ENCODE data around the gene PLEKHA6.

Gene PLEKHA6

DNA sequence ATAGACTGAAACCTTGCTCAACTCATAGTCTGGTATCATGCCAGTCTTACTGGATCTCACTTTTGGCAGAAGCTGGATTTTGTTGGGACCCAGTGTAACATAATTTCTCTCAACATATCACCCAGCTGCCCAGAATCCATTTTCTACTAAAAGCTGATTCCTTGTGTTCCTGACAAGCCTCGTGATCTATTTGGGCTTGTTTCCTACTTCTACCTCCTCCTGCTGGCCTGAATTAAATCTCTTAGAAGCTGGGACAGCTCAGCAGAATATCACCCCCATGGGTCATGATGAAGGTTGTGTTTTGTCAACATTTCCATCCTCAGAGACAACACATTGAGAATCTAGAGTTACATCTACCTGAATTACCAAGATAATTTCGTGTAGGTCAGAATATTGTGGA lies 153.6 kb downstream of the PLEKHA6 start (continued):
- TF ChIP-seq TSHZ2 (CRISPR knock-in tag; IDR thresholded peaks at IDR 0.05) (no peak), OSR1 (CRISPR knock-in tag; IDR thresholded peaks at IDR 0.05) (no peak)

GRCh38 chr1:204205486-204205885 lies 154.2 kb downstream of the PLEKHA6 start:
- ATAC-seq: no peak
- TF ChIP-seq TCF4 (CRISPR knock-in tag; IDR thresholded peaks at IDR 0.05; ENCODE audit: borderline replicate concordance) (no peak), ZFP3 (CRISPR knock-in tag; IDR thresholded peaks at IDR 0.05) (no peak), TSHZ2 (CRISPR knock-in tag; IDR thresholded peaks at IDR 0.05) (no peak), CSRNP3 (CRISPR knock-in tag; IDR thresholded peaks at IDR 0.05) (no peak), ZNF70 (CRISPR knock-in tag; IDR thresholded peaks at IDR 0.05) (no peak), ESRRG (CRISPR knock-in tag; IDR thresholded peaks at IDR 0.05) (no peak), ZNF565 (CRISPR knock-in tag; conservative IDR thresholded peaks at IDR 0.05; ENCODE audit: low read depth) (no peak), PPARA (CRISPR knock-in tag; IDR thresholded peaks at IDR 0.05; ENCODE audit: borderline replicate concordance) (no peak), ZFP30 (CRISPR knock-in tag; IDR thresholded peaks at IDR 0.05) (no peak), SNAI2 (CRISPR knock-in tag; IDR thresholded peaks at IDR 0.05) (no peak), RARB (CRISPR knock-in tag; IDR thresholded peaks at IDR 0.05) (no peak), ZNF8 (CRISPR knock-in tag; IDR thresholded peaks at IDR 0.05) (no peak), ARNTL (CRISPR knock-in tag; IDR thresholded peaks at IDR 0.05; ENCODE audit: borderline replicate concordance, low read depth) (no peak), ZC3H10 (CRISPR knock-in tag; IDR thresholded peaks at IDR 0.05) (no peak), BACH2 (CRISPR knock-in tag; IDR thresholded peaks at IDR 0.05; ENCODE audit: borderline replicate concordance) (no peak), ISL1 (CRISPR knock-in tag; IDR thresholded peaks at IDR 0.05) (no peak), GLIS3 (CRISPR knock-in tag; IDR thresholded peaks at IDR 0.05) (no peak)
- TF ChIP-seq, protein P1, sequence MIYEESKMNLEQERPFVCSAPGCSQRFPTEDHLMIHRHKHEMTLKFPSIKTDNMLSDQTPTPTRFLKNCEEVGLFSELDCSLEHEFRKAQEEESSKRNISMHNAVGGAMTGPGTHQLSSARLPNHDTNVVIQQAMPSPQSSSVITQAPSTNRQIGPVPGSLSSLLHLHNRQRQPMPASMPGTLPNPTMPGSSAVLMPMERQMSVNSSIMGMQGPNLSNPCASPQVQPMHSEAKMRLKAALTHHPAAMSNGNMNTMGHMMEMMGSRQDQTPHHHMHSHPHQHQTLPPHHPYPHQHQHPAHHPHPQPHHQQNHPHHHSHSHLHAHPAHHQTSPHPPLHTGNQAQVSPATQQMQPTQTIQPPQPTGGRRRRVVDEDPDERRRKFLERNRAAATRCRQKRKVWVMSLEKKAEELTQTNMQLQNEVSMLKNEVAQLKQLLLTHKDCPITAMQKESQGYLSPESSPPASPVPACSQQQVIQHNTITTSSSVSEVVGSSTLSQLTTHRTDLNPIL (CRISPR knock-in tag; IDR thresholded peaks at IDR 0.05; ENCODE audit: low read depth): no peak
- TF ChIP-seq, protein P2, sequence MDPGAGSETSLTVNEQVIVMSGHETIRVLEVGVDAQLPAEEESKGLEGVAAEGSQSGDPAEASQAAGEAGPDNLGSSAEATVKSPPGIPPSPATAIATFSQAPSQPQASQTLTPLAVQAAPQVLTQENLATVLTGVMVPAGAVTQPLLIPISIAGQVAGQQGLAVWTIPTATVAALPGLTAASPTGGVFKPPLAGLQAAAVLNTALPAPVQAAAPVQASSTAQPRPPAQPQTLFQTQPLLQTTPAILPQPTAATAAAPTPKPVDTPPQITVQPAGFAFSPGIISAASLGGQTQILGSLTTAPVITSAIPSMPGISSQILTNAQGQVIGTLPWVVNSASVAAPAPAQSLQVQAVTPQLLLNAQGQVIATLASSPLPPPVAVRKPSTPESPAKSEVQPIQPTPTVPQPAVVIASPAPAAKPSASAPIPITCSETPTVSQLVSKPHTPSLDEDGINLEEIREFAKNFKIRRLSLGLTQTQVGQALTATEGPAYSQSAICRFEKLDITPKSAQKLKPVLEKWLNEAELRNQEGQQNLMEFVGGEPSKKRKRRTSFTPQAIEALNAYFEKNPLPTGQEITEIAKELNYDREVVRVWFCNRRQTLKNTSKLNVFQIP (CRISPR knock-in tag; IDR thresholded peaks at IDR 0.05; ENCODE audit: borderline replicate concordance, low read depth): no peak
- TF ChIP-seq, protein P3, sequence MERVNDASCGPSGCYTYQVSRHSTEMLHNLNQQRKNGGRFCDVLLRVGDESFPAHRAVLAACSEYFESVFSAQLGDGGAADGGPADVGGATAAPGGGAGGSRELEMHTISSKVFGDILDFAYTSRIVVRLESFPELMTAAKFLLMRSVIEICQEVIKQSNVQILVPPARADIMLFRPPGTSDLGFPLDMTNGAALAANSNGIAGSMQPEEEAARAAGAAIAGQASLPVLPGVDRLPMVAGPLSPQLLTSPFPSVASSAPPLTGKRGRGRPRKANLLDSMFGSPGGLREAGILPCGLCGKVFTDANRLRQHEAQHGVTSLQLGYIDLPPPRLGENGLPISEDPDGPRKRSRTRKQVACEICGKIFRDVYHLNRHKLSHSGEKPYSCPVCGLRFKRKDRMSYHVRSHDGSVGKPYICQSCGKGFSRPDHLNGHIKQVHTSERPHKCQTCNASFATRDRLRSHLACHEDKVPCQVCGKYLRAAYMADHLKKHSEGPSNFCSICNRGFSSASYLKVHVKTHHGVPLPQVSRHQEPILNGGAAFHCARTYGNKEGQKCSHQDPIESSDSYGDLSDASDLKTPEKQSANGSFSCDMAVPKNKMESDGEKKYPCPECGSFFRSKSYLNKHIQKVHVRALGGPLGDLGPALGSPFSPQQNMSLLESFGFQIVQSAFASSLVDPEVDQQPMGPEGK (CRISPR knock-in tag; IDR thresholded peaks at IDR 0.05; ENCODE audit: borderline replicate concordance): no peak
